ENCODE measurements around the gene RTF1.
A peak's percentile ranks its signal among the peaks of the same experiment; 100 is the strongest.
"Not testable (repeated sequence)": the region's sequence is repeated elsewhere in the genome, so short reads cannot be mapped to it uniquely, and the experiment has no call there.

The RTF1 gene

DNA sequence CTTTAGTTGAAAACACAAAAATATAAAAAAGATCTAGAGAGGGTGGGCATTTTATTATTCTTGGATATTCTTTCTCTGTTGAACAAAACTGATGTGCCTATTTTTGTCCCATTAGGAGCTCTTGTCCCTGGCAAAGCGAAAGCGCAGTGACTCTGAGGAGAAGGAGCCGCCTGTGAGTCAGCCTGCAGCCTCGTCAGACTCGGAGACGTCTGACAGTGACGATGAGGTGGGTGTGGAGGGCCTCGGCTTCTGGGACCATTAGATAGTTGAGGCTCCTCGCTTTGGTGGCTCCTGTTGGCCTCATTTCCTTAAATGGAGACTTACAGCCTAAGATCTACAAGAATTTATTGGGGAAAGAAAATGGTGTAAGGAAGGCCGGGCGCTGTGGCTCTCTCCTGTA, 21.3 kb downstream of the RTF1 start:
- FAIRE-seq, result no peak

DNA sequence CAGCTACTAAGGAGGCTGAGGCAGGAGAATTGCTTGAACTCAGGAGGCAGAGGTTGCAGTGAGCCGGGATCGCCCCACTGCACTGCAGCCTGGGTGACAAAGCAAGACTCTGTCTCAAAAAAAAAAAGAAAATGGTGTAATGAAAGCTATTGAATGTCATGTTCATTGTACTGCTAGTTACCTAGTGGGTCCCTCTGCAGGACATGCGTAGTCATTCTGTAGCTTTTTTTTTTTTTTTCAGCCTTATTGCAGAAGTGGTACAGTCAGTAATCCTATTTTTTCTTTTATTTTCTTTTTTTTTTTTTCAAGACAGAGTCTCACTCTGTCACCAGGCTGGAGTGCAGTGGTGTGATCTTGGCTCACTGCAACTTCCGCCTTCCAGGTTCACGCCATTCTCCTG, 21.9 kb downstream of the RTF1 start:
- FAIRE-seq, result not testable (repeated sequence)

DNA sequence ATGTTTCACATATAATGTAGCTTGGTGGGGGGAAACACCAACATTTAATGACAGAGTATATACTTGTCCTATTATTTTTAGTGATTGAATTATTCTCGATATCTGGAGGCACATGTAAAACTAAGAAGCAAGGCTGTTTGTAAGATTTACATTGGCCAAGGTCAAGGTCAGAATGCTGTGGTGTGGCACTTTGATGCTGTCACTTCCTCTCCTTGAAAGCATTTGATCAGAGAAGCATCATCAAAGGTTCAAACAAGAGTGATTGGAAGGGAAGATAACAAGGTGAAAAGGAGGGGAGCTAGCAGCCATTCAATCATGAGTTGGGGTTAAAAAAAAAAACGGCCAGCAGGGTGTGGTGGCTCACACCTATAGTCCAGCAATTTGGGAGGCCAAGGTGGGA, 26.4 kb downstream of the RTF1 start:
- FAIRE-seq, result no peak

DNA sequence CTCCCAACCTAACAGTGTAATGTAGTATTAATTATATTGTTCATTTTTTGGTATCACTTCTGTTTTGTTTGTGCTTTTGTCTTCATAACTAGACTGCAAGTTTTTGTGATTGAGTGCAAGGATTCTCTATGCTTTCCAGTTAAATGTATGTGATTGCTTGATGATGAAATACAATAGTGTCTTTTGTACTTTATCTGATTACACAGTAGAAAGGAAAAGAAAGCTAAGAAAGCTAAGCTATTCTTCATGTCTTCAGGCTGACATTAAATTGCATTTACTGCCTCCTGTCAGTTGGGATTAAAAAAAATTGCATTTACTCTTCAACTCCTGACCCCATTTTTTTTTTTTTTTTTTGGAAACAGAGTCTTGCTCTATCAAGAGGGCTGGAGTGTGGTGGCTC, 28.5 kb downstream of the RTF1 start:
- no peak for FAIRE-seq

DNA sequence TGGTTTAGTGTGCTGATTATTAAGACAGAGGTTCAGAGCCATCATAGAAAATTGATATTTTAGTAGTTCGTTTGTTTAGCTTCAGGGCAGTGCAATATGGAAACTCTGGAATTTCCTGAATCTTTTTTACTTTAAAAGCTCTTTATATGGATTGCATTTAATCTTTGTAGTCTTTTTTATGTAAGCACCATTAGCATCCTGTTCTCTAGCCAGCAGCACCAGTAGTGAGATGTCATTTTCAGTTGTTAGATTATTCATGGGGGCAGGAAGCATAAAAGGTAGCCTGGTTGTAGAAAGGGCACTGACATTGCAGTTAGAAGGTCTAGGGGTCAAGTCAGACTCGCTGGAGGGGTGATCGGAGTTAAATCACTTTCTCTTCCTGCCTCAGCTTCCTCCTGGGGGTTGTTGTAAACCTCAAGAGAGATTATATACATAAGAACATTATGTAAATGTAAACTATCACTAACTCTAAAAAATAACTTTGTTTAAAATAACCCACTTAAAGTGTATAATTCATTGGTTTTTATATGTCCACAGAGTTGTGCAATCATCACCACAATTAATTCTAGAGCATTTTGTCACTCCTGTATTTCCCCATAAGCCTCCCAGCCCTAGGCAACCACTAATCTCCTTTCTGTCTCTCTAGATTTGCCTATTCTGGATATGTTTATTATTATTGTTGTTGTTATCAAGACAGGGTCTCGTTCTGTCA, 45.3 kb downstream of the RTF1 start:
- no peak for FAIRE-seq

DNA sequence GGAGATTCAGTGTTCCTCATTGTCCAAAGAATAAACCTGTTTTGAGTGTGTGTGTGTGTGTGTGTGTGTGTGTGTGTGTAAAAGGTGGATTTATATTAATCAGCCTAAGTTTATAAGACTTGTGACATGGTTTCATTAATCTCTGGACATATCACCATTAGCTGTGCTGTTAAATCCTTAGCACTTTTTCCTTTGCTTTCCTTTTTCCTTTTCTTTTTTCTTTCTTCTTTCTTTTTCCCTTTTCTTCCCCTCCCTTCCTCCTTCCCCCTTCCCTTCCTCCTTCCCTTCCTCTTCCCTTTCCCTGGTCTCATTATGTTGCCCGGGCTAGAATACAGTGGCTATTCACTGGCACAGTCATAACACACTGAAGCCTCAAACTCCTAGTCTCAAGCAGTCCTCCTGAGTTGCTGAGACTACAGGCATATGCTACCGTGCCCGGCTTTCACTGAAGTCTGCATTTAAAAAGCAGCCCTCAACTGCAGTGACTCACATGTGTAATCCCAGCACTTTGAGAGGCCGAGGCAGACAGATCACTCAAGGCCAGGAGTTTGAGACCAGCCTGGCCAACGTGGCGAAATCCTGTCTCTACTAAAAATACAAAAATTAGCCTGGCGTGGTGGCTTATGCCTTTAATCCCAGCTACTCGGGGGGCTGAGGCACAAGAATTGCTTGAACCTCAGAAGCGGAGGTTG, 48.1 kb downstream of the RTF1 start:
- no peak for FAIRE-seq

DNA sequence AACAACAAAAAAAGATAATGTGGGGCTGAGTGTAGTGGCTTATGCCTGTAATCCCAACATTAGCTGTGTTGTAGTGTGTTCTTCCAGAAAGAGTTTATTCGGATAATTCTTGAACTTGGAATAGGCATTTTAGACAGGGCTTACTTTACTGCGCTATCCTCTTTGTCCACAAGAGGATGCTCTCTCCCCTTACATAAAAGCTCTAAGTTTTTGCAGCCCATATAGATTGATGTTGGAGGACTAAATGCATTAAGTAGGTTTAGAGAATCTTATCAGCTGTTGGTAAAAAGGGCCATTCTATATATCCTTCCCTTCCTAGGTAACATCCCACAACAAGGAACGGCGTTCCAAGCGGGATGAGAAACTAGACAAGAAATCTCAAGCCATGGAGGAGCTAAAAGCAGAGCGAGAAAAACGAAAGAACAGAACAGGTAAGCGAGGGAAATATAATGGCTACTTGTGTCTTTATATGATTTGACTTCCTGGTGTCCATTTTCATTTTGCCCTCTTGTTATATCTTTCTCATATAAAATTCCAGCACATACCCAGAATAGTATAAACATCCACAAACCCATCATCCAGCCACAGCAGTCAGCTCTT, 49.0 kb downstream of the RTF1 start:
- FAIRE-seq, result peak; percentile 71

DNA sequence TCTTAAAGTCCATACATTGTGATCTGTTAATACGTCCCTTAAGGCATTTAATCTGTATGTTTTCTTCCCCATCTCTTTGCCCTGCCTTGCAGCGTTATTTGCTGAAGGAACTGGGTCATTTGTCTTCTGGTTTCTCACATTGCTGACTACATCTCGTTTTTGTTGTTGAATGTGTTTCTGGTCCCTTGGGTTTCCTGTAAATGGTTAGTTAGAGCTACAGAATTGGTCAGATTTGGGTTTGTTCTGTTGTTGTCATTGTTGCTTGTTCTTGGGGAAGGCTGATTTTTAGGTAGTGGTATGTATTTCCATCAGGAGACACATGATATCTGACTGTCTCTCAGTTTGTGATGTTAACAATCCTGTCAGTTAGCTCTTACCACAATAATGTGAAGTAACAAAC, 49.8 kb downstream of the RTF1 start:
- no peak for FAIRE-seq

DNA sequence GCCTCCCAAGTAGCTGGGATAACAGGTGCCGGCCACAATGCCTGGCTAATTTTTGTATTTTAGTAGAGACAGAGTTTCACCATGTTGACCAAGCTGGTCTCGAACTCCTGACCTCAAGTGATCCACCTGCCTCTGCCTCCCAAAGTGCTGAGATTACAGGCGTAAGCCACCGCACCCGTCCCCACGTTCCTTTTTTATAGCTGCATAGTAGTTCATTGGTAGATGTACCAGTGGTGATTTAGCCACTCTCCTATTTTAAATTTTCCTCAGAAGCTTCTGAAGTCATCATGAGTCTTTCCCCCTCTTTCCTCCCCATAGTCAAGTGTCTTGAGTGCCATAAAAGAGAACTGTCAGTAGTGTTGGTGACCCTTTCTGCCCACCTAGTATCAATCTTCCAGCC, 52.7 kb downstream of the RTF1 start:
- not testable (repeated sequence) for FAIRE-seq

DNA sequence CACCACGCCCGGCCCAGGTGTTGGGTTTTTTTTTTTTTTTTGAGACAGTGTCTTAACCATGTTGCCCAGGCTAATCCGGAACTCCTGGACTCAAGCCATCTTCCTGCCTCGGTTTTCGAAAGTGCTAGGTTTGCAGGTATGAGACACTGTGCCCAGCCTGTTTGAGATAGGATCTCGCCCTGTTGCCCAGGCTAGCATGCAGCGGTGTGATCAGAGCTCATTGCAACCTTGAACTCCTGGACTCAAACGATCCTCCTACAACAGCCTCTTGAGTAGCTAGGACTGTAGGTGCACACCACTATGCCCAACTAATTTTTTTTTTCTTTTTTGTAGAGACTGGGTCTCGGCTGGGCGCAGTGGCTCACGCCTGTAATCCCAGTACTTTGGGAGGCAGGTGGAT, 56.5 kb downstream of the RTF1 start:
- no peak for FAIRE-seq

DNA sequence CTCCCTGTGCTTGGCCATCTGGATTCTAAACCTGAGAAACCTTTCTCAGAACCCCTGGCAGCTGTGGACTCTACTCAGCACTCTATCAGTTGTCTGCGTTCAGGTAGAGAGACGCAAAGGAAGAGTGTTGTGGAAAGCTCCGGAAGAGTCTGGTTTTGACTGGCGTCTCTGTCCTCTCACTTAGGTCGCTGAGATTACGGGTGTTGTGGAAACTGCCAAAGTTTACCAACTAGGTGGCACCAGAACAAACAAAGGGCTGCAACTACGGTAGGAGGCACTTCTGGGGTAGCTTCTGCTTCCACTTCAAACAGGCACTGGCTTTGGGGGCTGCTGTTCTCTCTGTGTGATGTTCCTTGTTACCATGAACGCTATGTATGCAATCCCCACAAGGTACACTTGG, 57.5 kb downstream of the RTF1 start:
- FAIRE-seq, result no peak

DNA sequence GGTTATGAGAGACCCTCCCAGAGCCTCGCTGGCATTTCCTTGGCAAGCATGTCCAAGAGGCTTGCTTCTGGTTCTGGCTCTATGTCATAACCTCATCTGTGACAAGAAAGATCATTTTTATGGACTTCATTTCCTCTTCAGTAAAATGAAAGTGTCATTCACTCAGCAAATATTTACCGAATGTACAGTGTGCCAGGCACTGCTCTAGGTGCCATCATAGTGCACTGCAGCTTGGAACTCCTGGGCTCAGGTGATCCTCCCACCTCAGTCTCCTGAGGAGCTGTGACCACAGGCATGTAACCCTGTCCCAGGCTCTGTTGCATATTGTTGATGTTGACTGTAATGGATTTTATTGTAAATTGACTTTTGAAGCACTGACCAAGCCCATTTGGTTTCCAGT, 58.0 kb downstream of the RTF1 start:
- FAIRE-seq, result no peak

DNA sequence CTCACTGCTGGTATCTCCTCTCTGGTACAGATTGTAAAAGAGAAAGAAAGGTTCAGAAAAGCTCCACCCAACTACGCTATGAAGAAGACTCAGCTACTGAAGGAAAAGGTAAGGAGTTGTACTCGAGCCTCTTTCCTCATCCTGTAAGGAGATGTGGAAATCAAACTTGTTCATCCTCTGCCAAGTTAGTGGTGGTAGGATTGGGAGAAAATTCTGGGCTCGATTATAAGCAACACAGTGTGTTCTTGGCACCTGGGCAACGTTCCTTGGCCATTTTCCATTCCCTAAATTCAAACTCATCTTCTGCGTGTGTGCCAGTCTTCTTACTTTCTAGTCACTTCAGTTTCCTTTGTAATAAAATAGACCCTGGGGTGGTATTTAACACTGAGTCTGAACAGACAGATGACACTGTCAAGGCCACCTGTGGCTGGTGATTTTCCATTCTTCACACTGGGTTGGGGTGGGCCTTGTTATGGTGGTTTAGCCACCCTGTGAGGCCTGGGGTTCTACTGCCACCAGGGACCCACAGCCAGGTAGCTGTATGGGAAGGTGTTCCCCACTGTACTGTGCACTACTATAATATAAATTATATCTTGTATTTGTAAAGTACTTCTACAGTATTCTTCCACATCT, 59.6 kb downstream of the RTF1 start:
- FAIRE-seq, result no peak

DNA sequence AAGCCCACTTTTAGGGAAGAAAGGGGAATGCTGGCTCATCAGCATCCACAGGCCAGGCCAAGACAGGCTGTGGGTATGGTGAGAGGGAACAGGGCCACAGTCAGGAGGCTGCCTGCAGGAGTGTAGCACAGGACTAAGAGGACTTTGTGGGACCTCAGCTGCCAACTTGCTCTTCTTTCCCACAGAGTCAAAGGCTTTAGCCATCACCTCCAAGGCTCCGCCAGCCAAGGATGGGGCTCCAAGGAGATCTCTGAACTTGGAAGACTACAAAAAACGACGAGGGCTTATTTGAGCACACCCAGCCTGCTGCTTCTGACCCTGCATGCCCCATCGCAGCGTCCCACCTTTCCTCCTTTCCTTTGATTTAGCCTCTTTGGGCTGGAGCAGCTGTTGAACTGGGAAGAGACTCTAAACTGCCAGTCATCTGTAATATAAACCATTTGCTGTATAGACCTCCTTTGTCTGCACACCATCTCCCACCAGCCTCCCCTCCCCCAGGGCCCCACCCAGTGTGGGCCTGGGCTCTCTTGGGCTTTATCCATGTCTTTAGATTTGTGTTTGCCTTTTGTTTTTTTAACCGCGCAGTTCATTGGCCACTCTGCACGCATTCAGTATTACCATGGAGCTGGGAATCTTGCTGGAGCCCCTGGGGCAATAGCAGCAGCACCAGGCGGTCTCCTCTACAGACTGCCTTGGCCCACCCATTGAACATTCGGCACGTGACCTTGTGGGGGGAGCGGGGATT, 63.7 kb downstream of the RTF1 start:
- FAIRE-seq, result no peak

DNA sequence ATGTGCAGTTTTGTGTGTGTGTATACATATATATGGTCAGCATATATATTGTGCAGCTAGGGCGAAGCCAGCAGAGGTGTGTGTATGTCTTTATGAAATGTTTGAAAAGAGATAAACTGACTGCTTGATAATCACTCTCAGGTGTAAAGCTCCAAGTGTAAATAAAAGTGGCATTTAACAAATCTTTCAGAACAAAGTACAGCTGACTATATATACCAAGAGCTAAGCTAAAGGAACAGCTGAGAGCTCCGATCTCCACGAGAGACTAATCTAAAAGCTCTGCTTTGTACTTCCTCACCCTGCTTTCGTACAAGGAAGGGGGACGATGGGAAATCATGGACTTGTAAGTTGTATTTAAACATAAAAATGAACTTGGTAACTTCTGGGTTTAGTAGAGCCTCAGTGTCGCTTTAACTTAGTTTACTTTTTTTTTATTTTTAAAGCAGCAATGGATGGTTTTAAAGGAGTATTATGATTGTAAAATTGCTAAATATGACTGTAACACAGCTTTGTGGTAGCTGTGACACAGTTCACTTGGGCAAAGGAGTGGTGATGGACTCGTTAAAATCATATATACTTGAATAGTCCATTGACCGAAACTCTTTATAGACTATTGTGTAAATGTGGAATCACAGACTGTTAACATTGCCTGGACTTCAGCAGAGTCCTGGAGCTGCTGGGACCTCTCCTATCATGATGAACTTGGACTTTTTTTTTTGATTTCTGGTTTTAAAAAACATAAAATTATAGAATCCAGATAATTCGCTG, 65.4 kb downstream of the RTF1 start:
- FAIRE-seq, result no peak

DNA sequence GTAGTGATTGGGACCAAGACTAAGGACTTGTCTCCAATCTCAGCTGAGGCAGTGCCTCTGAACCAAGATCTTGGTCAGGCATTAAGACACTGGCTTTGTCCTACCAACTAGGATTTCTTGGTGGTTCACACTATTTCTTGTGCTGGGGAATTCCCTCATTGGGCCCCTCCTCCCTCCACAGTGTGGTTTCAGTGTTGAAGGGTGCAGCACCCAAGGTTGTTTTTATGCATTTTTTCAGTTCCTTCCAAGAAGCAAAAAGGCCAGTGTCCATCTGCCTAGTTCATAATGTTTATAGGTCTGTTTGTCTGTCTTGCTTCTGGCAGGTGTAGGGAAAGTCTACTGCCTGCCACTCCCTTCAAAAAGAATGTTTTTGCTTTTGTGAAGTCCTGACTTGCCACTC, 66.2 kb downstream of the RTF1 start:
- FAIRE-seq, result no peak

DNA sequence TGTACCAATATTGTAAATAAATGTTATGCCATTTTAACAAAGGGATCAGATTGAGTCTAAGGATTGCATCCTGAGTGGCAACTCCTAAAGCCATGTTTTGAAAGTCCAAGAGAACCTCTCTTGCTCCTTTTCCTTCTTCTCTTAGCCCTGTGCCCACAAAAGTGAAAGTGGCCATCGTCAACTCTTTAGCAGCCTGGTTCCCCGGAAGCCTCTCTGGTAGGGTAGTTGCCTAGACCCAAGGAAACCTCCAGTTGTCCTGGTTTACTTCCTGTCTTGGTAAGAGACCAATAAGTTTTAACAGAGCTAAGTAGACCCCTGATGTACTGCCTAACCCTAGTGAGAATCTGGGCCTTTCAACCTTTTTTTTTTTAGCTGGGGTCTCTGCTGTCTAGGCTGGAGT, 66.6 kb downstream of the RTF1 start:
- no peak for FAIRE-seq

DNA sequence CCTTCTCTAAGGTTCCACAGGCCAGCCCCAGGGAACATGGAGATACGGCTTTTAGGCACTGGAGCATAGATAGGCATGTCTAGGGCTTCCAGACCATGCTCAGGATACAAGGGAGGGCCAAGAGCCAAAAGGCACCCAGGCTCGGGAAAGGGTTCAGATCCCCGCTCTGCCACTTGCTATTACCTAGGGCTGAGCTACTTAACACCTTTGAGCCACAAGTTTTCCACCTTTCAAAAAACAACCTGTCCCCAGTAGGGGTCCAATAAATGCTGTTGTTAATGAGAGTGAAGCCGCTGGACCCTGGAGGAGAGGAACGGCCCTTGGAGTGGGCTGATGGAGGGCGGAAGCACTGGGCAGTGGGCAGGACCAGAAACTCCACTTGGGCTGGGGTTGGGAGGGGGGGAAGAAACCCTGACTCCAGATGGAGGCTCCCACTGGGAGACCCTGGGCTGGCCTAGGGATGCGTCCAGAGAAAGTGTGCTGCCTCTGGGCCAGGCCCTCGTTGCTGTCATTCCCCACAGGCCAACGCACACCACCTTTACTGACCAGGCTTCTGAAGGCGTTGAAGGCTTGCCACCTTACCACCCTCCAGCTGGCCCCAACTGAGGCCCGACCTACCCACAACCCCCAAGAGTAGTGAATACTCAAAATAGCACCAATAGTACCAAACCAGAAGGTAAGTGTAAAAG, 68.2 kb downstream of the RTF1 start:
- no peak for FAIRE-seq

DNA sequence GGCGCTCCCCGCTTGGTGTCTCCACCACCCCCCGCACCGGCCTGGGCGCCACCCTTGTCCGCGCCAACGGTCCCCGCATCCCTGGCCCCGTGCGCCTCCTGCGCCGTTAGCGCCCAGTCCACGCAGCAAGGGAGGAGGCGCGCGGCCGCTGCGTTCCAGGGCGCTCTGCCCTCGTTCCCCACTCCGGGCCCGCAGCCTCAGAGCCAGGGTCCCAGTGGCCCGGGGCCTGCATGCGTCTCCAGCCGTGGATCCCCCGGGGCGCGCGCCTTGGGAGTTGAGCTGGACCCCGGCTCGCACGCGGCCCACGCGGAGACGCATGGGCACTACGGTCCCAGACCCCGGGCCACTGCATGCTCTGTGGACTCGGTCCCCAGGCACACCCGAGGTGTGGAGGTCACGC, 69.4 kb downstream of the RTF1 start:
- FAIRE-seq, result no peak

DNA sequence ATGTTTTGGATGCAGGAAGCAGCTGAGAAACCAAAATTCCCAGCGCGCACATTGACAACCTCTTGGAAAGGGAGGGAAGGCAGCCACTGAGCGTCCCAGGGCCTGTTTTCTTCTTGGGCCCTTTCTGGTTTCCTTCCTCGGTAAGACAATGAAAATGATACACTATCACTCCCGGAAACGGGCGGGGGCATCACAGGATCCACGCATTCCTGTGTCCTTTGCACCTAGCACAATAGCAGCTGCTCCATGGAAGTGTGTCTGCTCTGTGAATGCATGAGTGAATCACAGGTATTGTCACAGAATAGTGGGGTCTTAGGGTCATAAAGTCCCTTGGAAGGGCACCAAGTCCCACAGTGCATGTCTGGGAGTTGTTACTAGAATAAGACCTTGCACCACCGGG, 70.5 kb downstream of the RTF1 start:
- no peak for FAIRE-seq

DNA sequence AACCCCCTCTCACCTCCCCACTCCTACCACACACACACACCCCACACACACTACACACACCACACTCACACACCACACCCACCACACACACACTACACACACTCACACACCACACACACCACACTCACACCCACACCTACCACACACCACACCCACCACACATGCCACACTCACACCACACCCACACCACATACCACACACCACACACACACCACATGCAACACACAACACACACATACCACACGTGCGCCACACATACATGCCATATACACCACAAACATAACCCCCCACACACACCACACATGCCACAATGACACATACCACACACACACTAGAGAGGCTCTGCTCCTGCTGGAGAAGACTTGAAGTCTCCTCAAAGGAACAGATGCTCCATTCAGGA, 70.9 kb downstream of the RTF1 start:
- FAIRE-seq, result no peak

DNA sequence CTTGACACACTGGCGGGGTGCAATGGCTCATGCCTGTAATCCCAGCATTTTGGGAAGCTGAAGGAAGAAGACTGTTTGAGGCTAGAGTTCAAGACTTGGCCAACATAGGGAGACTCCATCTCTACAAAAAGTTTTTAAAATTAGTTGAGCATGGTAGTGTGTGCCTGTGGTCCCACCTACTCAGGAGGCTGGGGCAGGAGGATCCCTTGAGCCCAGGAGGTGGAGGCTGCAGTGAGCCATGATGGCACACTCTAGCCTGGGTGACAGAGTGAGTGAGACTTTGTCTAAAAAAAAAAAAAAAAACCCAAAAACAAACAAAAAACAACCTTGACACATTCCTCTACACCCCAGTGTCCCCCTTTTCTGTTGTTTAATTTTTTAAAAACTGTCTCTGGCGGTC, 72.7 kb downstream of the RTF1 start:
- FAIRE-seq, result no peak

Data from TTC549 (cell line).